Measurements from ENCODE around the gene ALG5.

DNA sequence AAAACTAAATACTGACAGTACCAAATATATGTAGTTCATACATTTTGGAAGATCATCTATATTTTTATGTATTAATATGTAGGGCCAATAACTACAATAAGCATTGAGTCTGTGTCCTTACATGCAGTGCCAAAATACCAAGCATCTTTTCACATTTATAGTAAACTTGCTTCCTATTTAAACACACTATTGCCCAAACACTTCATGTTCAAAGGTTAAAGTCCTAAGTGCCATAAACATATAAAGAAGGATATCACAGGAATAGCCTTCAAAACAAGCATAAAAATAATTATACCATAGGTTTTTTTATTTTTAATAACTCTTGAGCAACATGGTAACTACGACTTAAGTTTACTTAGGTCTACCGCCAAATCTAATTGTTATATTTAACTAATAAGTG lies 28.5 kb upstream of the ALG5 start:
- TF ChIP-seq, protein P1, sequence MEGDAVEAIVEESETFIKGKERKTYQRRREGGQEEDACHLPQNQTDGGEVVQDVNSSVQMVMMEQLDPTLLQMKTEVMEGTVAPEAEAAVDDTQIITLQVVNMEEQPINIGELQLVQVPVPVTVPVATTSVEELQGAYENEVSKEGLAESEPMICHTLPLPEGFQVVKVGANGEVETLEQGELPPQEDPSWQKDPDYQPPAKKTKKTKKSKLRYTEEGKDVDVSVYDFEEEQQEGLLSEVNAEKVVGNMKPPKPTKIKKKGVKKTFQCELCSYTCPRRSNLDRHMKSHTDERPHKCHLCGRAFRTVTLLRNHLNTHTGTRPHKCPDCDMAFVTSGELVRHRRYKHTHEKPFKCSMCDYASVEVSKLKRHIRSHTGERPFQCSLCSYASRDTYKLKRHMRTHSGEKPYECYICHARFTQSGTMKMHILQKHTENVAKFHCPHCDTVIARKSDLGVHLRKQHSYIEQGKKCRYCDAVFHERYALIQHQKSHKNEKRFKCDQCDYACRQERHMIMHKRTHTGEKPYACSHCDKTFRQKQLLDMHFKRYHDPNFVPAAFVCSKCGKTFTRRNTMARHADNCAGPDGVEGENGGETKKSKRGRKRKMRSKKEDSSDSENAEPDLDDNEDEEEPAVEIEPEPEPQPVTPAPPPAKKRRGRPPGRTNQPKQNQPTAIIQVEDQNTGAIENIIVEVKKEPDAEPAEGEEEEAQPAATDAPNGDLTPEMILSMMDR (IDR thresholded peaks at IDR 0.05) = no peak
- no peak for TF ChIP-seq POLR2AphosphoS5 (IDR thresholded peaks at IDR 0.05)
